K562 (cell line): Measurements from ENCODE around the gene IL12B. TPM values are rescaled to one million over a fixed set of nuclear protein-coding genes. Genes with fewer than 3 reads are reported as not detected.
A peak's percentile ranks its signal among the peaks of the same experiment; 100 is the strongest.
"Not testable (repeated sequence)": the region's sequence is repeated elsewhere in the genome, so short reads cannot be mapped to it uniquely, and the experiment has no call there.

Source experiments
- ATAC-seq: fragments of 200-7000 bp; cut with Tn5 transposase; 3 replicates; pipeline ENCODE4 v1.9.1; 2020; ENCODE audit warnings: moderate library complexity
- BruUV-seq: library from RNA; stranded (reverse); fragments of 400-500 nt; replicated peaks from 2 replicates; lab custom pipeline; 2021; lab: Mats Ljungman, UMichigan
- CTCF ChIA-PET: fragments of 300-600 bp; formaldehyde crosslinking; extraction: SDS; loops from one replicate; lab custom pipeline; 2021; ENCODE audit warnings: low intra/inter-chr PET ratio; lab: Yijun Ruan, JAX
- POLR2A ChIA-PET: fragments of 300-600, 350-650 bp; sonication (Branson Sonifier 250); formaldehyde crosslinking; extraction: SDS; loops from one replicate; lab custom pipeline; 2021; ENCODE audit warnings: antibody characterized with exemption, inconsistent platforms; lab: Yijun Ruan, JAX
- DNase-seq, 4 experiments: peaks; one replicate each; pipeline versions ENCODE4 v3.0.0 to v3.0.0-alpha.2; 2011 to 2018; ENCODE audit warnings: low spot score in 3 of 4, mixed read lengths in 3 of 4; ENCODE audit errors: extremely low read depth in 1 of 4
- FAIRE-seq: peaks from 2 replicates; lab custom pipeline; 2011; peaks lifted over from hg19 to GRCh38; lab: Jason Lieb, UNC
- H2AFZ ChIP-seq: 2 replicates; pipeline ENCODE4 v1.6.0; 2011; ENCODE audit warnings: low read depth, low read length, control low read depth, inconsistent platforms
- H3K27ac ChIP-seq: fragments of 200-600 bp; 3 replicates; pipeline ENCODE4 v1.8.0; 2011; ENCODE audit warnings: low read depth, mild to moderate bottlenecking, control low read depth, inconsistent platforms, low read length, moderate library complexity, mixed read lengths; ENCODE audit errors: extremely low read depth
- H3K27me3 ChIP-seq, 2 experiments: fragments of 300-600 bp in 1 of 2; 2 replicates in 1 of 2; 3 replicates in 1 of 2; pipeline versions ENCODE4 v1.6.0 to v1.8.0; 2011; ENCODE audit warnings: inconsistent platforms in 2 of 2, low read length in 2 of 2, mild to moderate bottlenecking in 1 of 2, mixed read lengths in 1 of 2, moderate library complexity in 1 of 2; ENCODE audit not compliant: control insufficient read depth in 2 of 2, insufficient read depth in 2 of 2
- H3K36me3 ChIP-seq: fragments of 300-600 bp; 3 replicates; pipeline ENCODE4 v1.8.0; 2011; ENCODE audit warnings: mild to moderate bottlenecking, low read length, inconsistent platforms; ENCODE audit not compliant: control insufficient read depth, insufficient read depth
- H3K4me1 ChIP-seq, 2 experiments: fragments of 200-600 bp in 1 of 2; replicated peaks in 1 of 2; 2 replicates in 1 of 2; 3 replicates in 1 of 2; pipeline versions ENCODE4 v1.5.1 to v1.8.0; 2011; ENCODE audit warnings: inconsistent platforms in 2 of 2, low read length in 2 of 2, mild to moderate bottlenecking in 1 of 2, mixed read lengths in 1 of 2, moderate library complexity in 1 of 2; ENCODE audit not compliant: control insufficient read depth in 2 of 2, insufficient read depth in 2 of 2
- H3K4me2 ChIP-seq: 2 replicates; pipeline ENCODE4 v1.6.1; 2011; ENCODE audit warnings: low read length, control low read depth, inconsistent platforms, mixed read lengths; ENCODE audit not compliant: insufficient read depth
- H3K4me3 ChIP-seq: fragments of 200-600 bp; sonication (generic), shearing (Covaris generic); 2 replicates; pipeline ENCODE4 v1.5.1; 2016; ENCODE audit warnings: control low read depth, inconsistent platforms
- H3K79me2 ChIP-seq: fragments of 200-600 bp; 3 replicates; pipeline ENCODE4 v1.8.0; 2011; ENCODE audit warnings: low read length, inconsistent platforms; ENCODE audit not compliant: control insufficient read depth, insufficient read depth
- H3K9ac ChIP-seq, 2 experiments: 2 replicates each; pipeline versions ENCODE4 v1.6.0 to v1.6.1; 2011; ENCODE audit warnings: low read depth in 2 of 2, low read length in 2 of 2, control low read depth in 1 of 2, inconsistent platforms in 1 of 2, mild to moderate bottlenecking in 1 of 2, mixed read lengths in 1 of 2; ENCODE audit not compliant: insufficient read depth in 1 of 2
- H3K9me1 ChIP-seq: one replicate; pipeline ENCODE4 v1.6.0; 2011; ENCODE audit warnings: inconsistent platforms, mild to moderate bottlenecking, low read length, moderate library complexity; ENCODE audit not compliant: control insufficient read depth, insufficient read depth
- H3K9me3 ChIP-seq: replicated peaks from 2 replicates; pipeline ENCODE4 v1.5.1; 2011; ENCODE audit warnings: low read depth, low read length, inconsistent platforms; ENCODE audit not compliant: control insufficient read depth, insufficient read depth
- H4K20me1 ChIP-seq: replicated peaks from 2 replicates; pipeline ENCODE4 v1.6.1; 2011; ENCODE audit warnings: low read length, inconsistent platforms, mixed read lengths; ENCODE audit not compliant: control insufficient read depth, insufficient read depth
- CBFA2T2 ChIP-seq: fragments of 450-650 bp; conservative IDR thresholded peaks from 2 replicates; pipeline ENCODE4 v1.6.1; 2017; ENCODE audit warnings: mild to moderate bottlenecking
- ELF4 ChIP-seq: fragments of 450-650 bp; formaldehyde crosslinking; IDR thresholded peaks from 2 replicates; pipeline ENCODE4 v1.4.0; 2022; ENCODE audit warnings: missing genetic modification characterization
- FOXM1 ChIP-seq, 2 experiments: fragments of 450-650 bp in 1 of 2; sonication (generic) in 1 of 2; formaldehyde crosslinking in 1 of 2; IDR thresholded peaks; 2 replicates each; pipeline versions ENCODE4 v1.6.1 to v1.9.0; 2017 to 2022; ENCODE audit warnings: low read depth in 2 of 2, mild to moderate bottlenecking in 2 of 2, missing genetic modification reagents in 1 of 2, moderate library complexity in 1 of 2
- KHSRP ChIP-seq: fragments of 450-650 bp; IDR thresholded peaks from 2 replicates; pipeline ENCODE4 v1.6.1; 2017
- MAFF ChIP-seq: IDR thresholded peaks from 2 replicates; pipeline ENCODE4 v1.6.1; 2012; ENCODE audit warnings: low read length, improper control_type of control experiment
- MTA2 ChIP-seq: fragments of 450-650 bp; IDR thresholded peaks from 2 replicates; pipeline ENCODE4 v1.6.1; 2016; ENCODE audit warnings: low read depth
- RAD51 ChIP-seq: fragments of 450-650 bp; IDR thresholded peaks from 2 replicates; pipeline ENCODE4 v1.7.1; 2016; ENCODE audit warnings: low read depth, mild to moderate bottlenecking, borderline replicate concordance
- SMARCE1 ChIP-seq: fragments of 450-650 bp; IDR thresholded peaks from 2 replicates; pipeline ENCODE4 v1.7.1; 2016; ENCODE audit warnings: mild to moderate bottlenecking
- SOX6 ChIP-seq: fragments of 450-650 bp; IDR thresholded peaks from 2 replicates; pipeline ENCODE4 v1.6.1; 2014; ENCODE audit warnings: mild to moderate bottlenecking
- TCF3 ChIP-seq: sonication (generic); formaldehyde crosslinking; IDR thresholded peaks from 2 replicates; pipeline ENCODE4 v1.4.0; 2020; ENCODE audit warnings: mild to moderate bottlenecking, missing genetic modification reagents
- USF2 ChIP-seq: sonication (generic); formaldehyde crosslinking; IDR thresholded peaks from 2 replicates; pipeline ENCODE4 v1.5.0; 2020; ENCODE audit warnings: missing genetic modification reagents
- ZNF316 ChIP-seq: fragments of 450-650 bp; IDR thresholded peaks from 2 replicates; pipeline ENCODE4 v1.6.1; 2016
- ZNF318 ChIP-seq, 2 experiments: fragments of 450-650 bp; IDR thresholded peaks; 2 replicates each; pipeline ENCODE4 v1.6.1; 2016; ENCODE audit warnings: mild to moderate bottlenecking in 2 of 2, borderline replicate concordance in 1 of 2, low read depth in 1 of 2, moderate library complexity in 1 of 2
- WGBS: fragments of 100-300 bp; shearing (Covaris generic); methylation state at CpG from one replicate; pipeline ENCODE4 v1.1.6; 2016; ENCODE audit warnings: low coverage, mixed read lengths; ENCODE audit not compliant: insufficient coverage; ENCODE audit errors: missing lambda C conversion rate; 5-methylcytosine and 5-hydroxymethylcytosine counted together
- in situ Hi-C: fragments of 300-500 bp; cut with MboI; formaldehyde crosslinking; loops from 4 replicates; pipeline ENCODE4 v1.15.0; 2018; ENCODE audit warnings: inconsistent platforms, mixed read lengths
- intact Hi-C: fragments of 100-400 bp; cut with micrococcal nuclease; formaldehyde crosslinking; loops from 2 replicates; pipeline ENCODE4 v1.14.2; 2022
- polyA plus RNA-seq, 8 experiments: library from polyadenylated mRNA; depleted of rRNA in 4 of 8; stranded (reverse) in 5 of 8; unstranded in 3 of 8; fragments of >200 nt; fragmentation: Nextera tagmentation in 2 of 8; fragmentation: Illumina TruSeq in 1 of 8; extraction: Ambion mirVana in 2 of 8; extraction: Trizol in 1 of 8; gene quantifications; 2 replicates each; pipeline versions ENCODE4 v1.2.1 to v1.2.3, GENCODE V29; 2011 to 2014; ENCODE audit warnings: inconsistent platforms in 1 of 8, missing spikeins in 1 of 8
- total RNA-seq, 7 experiments: library from RNA; depleted of rRNA in 6 of 7; stranded (reverse); fragments of >200 nt in 6 of 7; fragmentation: Illumina TruSeq in 2 of 7; extraction: Trizol in 2 of 7; gene quantifications; 2 replicates each; pipeline versions ENCODE4 v1.2.1 to v1.2.3, GENCODE V29; 2011 to 2021; ENCODE audit warnings: low replicate concordance in 1 of 7

The IL12B gene
- total and polyA plus RNA-seq, 9 of the 15 experiments (the other 6 are each of a cell fraction or from before 2014, with no cell fraction given) = not detected

GRCh38 chr5:159301929-159302860 lies 28.1 kb downstream of the IL12B start:
- ATAC-seq (peak; percentile 54; the same call in 2 of the 3 replicates), DNase-seq (peak in 1 of 4 experiments; percentile 53)
- FAIRE-seq; H3K27me3 ChIP-seq; H3K79me2 ChIP-seq; H3K4me1 ChIP-seq; H4K20me1 ChIP-seq; H3K36me3 ChIP-seq; H3K9me1 ChIP-seq; intact Hi-C loops; H3K9me3 ChIP-seq; H2AFZ ChIP-seq; BruUV-seq; CTCF ChIA-PET; POLR2A ChIA-PET; H3K9ac ChIP-seq; H3K4me3 ChIP-seq; TF ChIP-seq FOXM1 (CRISPR knock-in tag; IDR thresholded peaks at IDR 0.05; ENCODE audit: low read depth): not testable (repeated sequence)
- Histone ChIP-seq H3K27ac (peak overlapping the region; percentile 51; the same call in 2 of the 3 replicates), H3K4me2 (peak overlapping the region; percentile 9; the same call in 1 of the 2 replicates)
- WGBS = 20% methylated on average over 13 of the region's 13 CpGs
- in situ Hi-C loops = loop anchor here (25.0 kb wide), 1 partner anchor 590 kb away; no protein-coding TSS in a partner anchor
- TF ChIP-seq ZNF316 (peak; percentile 47; the same call in 1 of the 2 replicates), SOX6 (peak; percentile 85), USF2 (CRISPR knock-in tag) (peak; percentile 34; the same call in 1 of the 2 replicates), ZNF318 (IDR thresholded peaks at IDR 0.05; ENCODE audit: borderline replicate concordance in 1 of 2, low read depth in 1 of 2) (peak in 1 of 2 experiments; percentile 98; a peak in 3 of 4 replicates), FOXM1 (IDR thresholded peaks at IDR 0.05; ENCODE audit: low read depth) (peak; percentile 78; the same call in 1 of the 2 replicates), CBFA2T2 (peak; percentile 80), TCF3 (CRISPR knock-in tag) (peak; percentile 75), RAD51 (peak; percentile 68), SMARCE1 (peak; percentile 97), KHSRP (peak; percentile 32; the same call in 1 of the 2 replicates), MTA2 (peak; percentile 65), MAFF (peak; percentile 71; the same call in 1 of the 2 replicates), ELF4 (0 out of 2 replicates have a peak, but pooled peaks have one; percentile 21)
